B cell (primary cell): ENCODE data around the gene CRYGN.

Experiments used
- EZH2 ChIP-seq: IDR thresholded peaks from 2 replicates; pipeline ENCODE4 v1.6.1; 2012; ENCODE audit warnings: borderline replicate concordance, low read depth, mild to moderate bottlenecking, moderate library complexity, low read length; ENCODE audit not compliant: insufficient read depth, poor library complexity, severe bottlenecking
- TF ChIP-seq, protein P1 (sequence below): fragments of 200-600 bp; IDR thresholded peaks from one replicate; pipeline ENCODE4 v1.8.0; 2022; ENCODE audit warnings: antibody characterized with exemption, mild to moderate bottlenecking

DNA sequence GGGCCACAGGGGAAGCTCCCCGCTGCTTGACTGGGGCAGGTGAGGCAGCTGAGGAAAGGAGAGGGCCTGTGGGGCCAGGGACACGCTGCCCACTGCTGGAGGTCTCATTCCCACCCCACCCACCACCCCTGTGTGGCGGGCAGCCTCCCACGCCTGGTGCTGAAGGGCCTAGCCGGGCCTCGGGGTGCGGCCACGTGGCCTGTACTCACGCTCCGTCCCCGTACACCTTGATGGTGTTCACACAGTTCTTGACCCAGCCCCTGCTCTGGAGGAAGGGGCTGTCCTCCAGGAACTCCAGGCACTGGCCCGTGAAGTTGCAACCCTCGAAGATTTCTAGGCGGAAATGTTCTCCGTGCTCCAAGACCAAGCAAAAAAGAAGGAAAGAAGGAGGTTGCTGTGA is 4.0 kb downstream of the CRYGN start:
- TF ChIP-seq, protein P1, sequence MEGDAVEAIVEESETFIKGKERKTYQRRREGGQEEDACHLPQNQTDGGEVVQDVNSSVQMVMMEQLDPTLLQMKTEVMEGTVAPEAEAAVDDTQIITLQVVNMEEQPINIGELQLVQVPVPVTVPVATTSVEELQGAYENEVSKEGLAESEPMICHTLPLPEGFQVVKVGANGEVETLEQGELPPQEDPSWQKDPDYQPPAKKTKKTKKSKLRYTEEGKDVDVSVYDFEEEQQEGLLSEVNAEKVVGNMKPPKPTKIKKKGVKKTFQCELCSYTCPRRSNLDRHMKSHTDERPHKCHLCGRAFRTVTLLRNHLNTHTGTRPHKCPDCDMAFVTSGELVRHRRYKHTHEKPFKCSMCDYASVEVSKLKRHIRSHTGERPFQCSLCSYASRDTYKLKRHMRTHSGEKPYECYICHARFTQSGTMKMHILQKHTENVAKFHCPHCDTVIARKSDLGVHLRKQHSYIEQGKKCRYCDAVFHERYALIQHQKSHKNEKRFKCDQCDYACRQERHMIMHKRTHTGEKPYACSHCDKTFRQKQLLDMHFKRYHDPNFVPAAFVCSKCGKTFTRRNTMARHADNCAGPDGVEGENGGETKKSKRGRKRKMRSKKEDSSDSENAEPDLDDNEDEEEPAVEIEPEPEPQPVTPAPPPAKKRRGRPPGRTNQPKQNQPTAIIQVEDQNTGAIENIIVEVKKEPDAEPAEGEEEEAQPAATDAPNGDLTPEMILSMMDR = no peak
- no peak for TF ChIP-seq EZH2
